Cardiac muscle cell (in vitro differentiated cells and primary cell): ENCODE measurements around the gene MAD1L1. TPM values are rescaled to one million over a fixed set of nuclear protein-coding genes. Genes with fewer than 3 reads are reported as not detected.
A peak's percentile ranks its signal among the peaks of the same experiment; 100 is the strongest.
"Not testable (repeated sequence)": the region's sequence is repeated elsewhere in the genome, so short reads cannot be mapped to it uniquely, and the experiment has no call there.

ENCODE experiments used
- DNase-seq, 2 donors: peaks; one replicate each; pipeline versions ENCODE4 v3.0.0 to v3.0.0-alpha.2; 2010 to 2017; ENCODE audit warnings: low read depth in 1 of 2, low spot score in 1 of 2
- H3K27ac ChIP-seq: fragments of 200-600 bp; sonication (generic); 2 replicates; pipeline ENCODE4 v1.5.1; 2016
- H3K27me3 ChIP-seq: fragments of 200-600 bp; sonication (generic); 2 replicates; pipeline ENCODE4 v1.6.0; 2016; ENCODE audit warnings: control low read depth
- H3K36me3 ChIP-seq: fragments of 200-600 bp; sonication (generic); 2 replicates; pipeline ENCODE4 v1.5.1; 2016; ENCODE audit warnings: control low read depth
- H3K4me1 ChIP-seq: fragments of 200-600 bp; sonication (generic); 2 replicates; pipeline ENCODE4 v1.8.1; 2017; ENCODE audit warnings: low read depth, mild to moderate bottlenecking, mixed run types
- H3K4me3 ChIP-seq: fragments of 200-600 bp; sonication (generic); 2 replicates; pipeline ENCODE4 v1.5.1; 2016; ENCODE audit warnings: mild to moderate bottlenecking
- H3K9me3 ChIP-seq: fragments of 200-600 bp; sonication (generic); 2 replicates; pipeline ENCODE4 v1.5.1; 2017; ENCODE audit warnings: low read depth, mild to moderate bottlenecking, control low read depth
- CTCF ChIP-seq: IDR thresholded peaks from 2 replicates; pipeline ENCODE4 v1.5.1; 2012; ENCODE audit warnings: low read depth, mild to moderate bottlenecking, low read length
- polyA plus RNA-seq: library from polyadenylated mRNA; unstranded; fragments of >200 nt; fragmentation: Nextera tagmentation; extraction: Ambion mirVana; gene quantifications from 2 replicates; pipeline ENCODE4 v1.2.1, GENCODE V29; 2016
- total RNA-seq: library from RNA; depleted of rRNA; stranded (reverse); fragments of >200 nt; gene quantifications from 2 replicates; pipeline ENCODE4 v1.2.3, GENCODE V29; 2016

MAD1L1 gene
- total and polyA plus RNA-seq, 2 experiments from 2014 or later, result 38.3 to 56.2 TPM

GRCh38 chr7:1933066-1933750, 299.5 kb downstream of the MAD1L1 start:
- no peak for DNase-seq
- Histone ChIP-seq H3K4me1 (no peaks in the 10 kb centered on the region), H3K27me3 (no peaks in the 10 kb centered on the region), H3K9me3 (no peaks in the 10 kb centered on the region), H3K27ac (no peak overlapping the region), H3K36me3 (no peaks in the 10 kb centered on the region), H3K4me3 (no peak overlapping the region)
- no peak for TF ChIP-seq CTCF

GRCh38 chr7:1931951-1932270, 300.8 kb downstream of the MAD1L1 start:
- no peak for TF ChIP-seq CTCF
- no peaks in the 10 kb centered on the region for H3K27me3 ChIP-seq
- H3K27ac ChIP-seq, result no peak overlapping the region
- no peak for DNase-seq
- no peaks in the 10 kb centered on the region for H3K36me3 ChIP-seq
- no peaks in the 10 kb centered on the region for H3K9me3 ChIP-seq
- peaks cover 1% of the 10 kb centered on the region for H3K4me1 ChIP-seq
- H3K4me3 ChIP-seq, result no peak overlapping the region

- H3K4me3 ChIP-seq, result no peak overlapping the region
- H3K9me3 ChIP-seq, result no peaks in the 10 kb centered on the region
- peaks cover 6% of the 10 kb centered on the region for H3K4me1 ChIP-seq
- no peak overlapping the region for H3K27ac ChIP-seq
- no peaks in the 10 kb centered on the region for H3K36me3 ChIP-seq
- DNase-seq, result peak in 1 of 2 donors; percentile 32
- no peak for TF ChIP-seq CTCF
- H3K27me3 ChIP-seq, result no peaks in the 10 kb centered on the region
These were observed 301.3 kb downstream of the MAD1L1 start for GRCh38 chr7:1931256-1931950.

GRCh38 chr7:1930381-1931065, 302.2 kb downstream of the MAD1L1 start:
- no peak for TF ChIP-seq CTCF
- H3K27ac ChIP-seq, result no peak overlapping the region
- no peaks in the 10 kb centered on the region for H3K9me3 ChIP-seq
- DNase-seq, result no peak
- H3K36me3 ChIP-seq, result no peaks in the 10 kb centered on the region
- peaks cover 8% of the 10 kb centered on the region for H3K4me1 ChIP-seq
- no peaks in the 10 kb centered on the region for H3K27me3 ChIP-seq
- H3K4me3 ChIP-seq, result no peak overlapping the region

GRCh38 chr7:1929349-1929925, 303.3 kb downstream of the MAD1L1 start:
- H3K27ac ChIP-seq, DNase-seq, H3K4me3 ChIP-seq, H3K9me3 ChIP-seq, H3K27me3 ChIP-seq, H3K36me3 ChIP-seq, H3K4me1 ChIP-seq: not testable (repeated sequence)
